GM10847 (cell line): ENCODE data around the gene S1PR3.

Experiments
- POLR2A ChIP-seq: IDR thresholded peaks from 2 replicates; pipeline ENCODE4 v1.6.1; 2011; ENCODE audit not compliant: insufficient read length; ENCODE audit errors: extremely low read depth

Gene S1PR3

GRCh38 chr9:88979021-88979420 is 12.2 kb upstream of the S1PR3 start:
- no peak for TF ChIP-seq POLR2A

DNA sequence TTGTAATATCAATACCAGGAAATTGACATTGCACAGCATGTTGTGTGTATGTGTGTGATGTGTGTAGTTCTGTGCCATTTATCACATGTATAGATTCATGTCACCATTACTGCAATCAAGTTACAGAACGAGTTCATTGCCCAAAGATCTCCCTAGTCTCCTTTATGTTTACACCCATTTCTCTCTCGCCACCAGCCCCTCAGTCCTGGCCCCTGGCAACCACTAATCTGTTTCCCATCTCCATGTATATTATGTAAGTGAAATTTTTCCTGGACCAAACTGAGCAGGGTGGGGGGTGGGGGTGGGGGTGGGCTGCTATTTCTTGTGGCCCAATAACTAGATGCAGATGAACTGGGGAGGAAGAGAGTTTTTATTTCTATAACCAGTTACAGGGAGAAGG is 11.5 kb upstream of the S1PR3 start:
- TF ChIP-seq POLR2A: no peak

GRCh38 chr9:88980740-88981203 is 10.5 kb upstream of the S1PR3 start:
- TF ChIP-seq POLR2A: no peak

DNA sequence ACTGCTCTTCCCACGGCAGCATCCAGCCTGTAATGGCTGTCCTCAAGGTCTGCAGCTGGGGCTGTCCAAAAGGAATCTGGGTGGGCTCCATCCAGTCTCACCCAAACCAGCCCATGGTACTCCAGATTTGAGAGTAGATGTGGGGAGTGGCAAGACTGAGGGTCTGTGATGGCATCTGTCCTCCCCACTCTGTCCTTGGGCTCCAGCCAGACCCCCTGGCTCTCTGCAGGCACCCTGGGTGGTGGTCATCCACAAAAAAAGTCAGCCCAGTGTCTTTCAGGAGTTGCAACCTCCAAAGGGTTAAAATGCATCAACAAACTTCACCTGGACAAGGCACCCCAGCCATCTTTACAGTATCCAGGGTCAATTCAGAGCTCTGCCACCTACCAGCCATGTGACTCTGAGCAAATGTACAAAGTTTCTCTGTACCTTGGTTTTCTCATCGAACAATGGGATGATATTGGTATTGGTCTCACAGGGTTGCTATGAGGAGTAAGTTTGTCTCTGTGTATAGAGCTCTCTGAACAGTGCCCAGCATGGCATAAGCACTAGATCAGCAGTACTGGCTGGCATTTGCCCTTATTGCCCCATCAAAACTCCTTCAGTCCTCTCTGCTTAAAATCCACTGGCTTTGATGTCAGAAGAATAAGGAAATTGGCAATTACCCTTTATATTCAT is 7.3 kb upstream of the S1PR3 start:
- TF ChIP-seq POLR2A: no peak

GRCh38 chr9:88984543-88984883 is 6.8 kb upstream of the S1PR3 start:
- no peak for TF ChIP-seq POLR2A

- no peak for TF ChIP-seq POLR2A
Observed at GRCh38 chr9:88985616-88986015, 5.7 kb upstream of the S1PR3 start.

DNA sequence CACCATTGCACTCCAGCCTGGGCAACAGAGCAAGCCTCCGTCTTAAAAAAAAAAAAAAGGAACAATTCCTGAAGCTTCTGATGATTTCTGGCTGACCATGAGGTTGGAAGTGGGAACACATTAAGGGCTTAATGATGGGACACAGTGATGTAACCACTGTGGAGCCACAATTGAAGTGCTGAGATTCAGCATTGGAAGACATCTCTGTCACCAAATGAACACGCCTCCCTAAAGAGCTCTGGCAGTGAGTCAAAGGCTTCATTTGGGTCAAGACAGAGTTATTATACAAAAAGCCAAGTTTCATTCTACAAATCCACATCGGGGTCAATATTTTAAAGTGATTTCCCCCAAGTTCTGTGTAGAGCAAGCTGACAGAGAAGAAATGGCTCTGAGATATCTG is 4.5 kb upstream of the S1PR3 start:
- TF ChIP-seq POLR2A: no peak

DNA sequence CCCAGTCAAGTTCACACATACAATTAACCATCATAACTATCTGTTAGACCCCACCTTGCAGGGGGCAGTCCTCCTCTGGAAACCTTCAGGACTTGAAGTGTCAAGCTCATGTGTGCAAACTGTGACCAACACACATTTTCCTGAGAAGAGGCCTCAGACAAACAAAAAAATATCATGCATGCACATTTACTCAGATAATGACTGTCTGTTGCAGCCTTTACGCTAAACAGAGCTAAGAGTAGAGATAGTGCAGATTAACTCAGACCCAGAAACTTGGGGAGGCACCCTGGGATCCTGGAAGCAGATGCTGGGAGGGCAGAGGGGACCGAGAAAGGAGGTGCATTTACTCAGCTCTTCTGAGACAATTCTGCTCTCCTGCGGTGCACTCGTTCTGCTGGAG is 3.6 kb upstream of the S1PR3 start:
- no peak for TF ChIP-seq POLR2A

- TF ChIP-seq POLR2A: no peak
Observed at GRCh38 chr9:88988796-88989641, 2.2 kb upstream of the S1PR3 start.

DNA sequence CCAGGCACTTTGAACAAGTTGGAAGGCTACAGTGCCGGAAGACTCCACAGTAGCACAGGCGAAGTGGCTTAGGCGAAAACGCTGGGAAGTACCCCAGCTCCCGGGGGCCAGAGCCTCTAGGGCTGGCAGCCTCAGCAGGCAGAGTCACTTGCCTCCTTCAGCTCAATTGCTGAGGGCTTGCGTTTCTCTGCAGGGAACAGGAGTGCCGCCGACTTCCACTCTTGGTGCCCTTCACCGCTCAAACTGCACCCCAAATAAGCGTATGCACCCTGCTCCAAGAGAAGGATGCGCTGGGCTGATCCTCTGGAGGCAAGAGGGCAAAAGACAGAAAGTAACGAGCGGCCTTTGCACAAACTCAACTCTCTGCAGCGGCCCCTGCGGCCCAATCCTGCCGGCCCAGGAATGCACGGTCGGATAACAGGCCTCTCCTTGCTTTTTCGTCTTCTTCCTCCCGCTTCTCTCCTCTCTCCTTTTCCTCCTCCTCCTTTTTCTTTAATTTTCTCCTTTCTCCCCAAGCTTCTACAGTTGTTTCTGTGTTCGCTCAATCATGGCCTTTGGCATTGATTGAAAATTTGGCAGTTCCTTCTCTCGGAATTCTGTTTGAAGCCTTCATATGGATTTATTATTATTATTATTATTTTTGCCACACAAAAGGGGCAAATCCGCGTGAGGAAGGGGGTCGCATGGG is 1.1 kb upstream of the S1PR3 start:
- no peak for TF ChIP-seq POLR2A

DNA sequence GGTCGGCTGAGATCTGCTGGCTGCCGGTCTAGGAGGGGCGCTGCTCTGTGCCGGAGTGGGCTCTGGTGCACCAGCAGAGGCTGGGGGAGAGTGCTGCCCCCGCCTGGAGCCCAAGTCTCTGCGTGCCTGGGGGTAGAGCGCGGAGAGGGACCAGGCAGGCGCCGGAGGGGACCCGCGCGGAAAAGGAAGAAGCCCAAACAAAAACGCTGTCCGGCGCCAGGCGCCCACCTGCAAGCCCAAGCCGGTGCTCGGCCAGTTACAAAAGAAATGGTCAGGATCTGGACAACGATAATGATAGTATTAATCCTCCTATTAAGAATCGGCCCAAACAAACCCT is 571 bp upstream of the S1PR3 start:
- TF ChIP-seq POLR2A: no peak

- TF ChIP-seq POLR2A: no peak
Observed at GRCh38 chr9:88992556-88992955, 1.3 kb downstream of the S1PR3 start.

DNA sequence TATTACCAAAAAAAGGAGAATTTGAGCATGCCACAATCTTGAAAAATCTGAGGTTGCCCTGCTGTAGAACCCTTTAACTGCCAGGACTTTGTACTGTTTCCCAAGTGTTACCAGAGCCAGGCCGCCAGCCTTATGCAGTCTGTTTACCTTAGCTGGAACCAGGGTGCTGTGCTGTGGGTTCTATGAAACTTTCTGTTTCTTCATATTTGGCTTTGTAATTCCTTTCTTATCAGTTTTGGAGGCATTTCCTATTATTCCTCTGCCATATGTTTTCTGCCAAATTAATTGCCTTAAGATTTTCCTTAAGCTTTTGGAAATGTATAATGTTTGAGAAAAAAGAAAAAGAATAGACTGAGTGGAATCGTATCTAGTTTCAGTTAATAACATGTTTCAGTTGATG is 2.1 kb downstream of the S1PR3 start:
- no peak for TF ChIP-seq POLR2A

GRCh38 chr9:88993871-88994460 is 2.7 kb downstream of the S1PR3 start:
- no peak for TF ChIP-seq POLR2A

- TF ChIP-seq POLR2A: no peak
Observed at GRCh38 chr9:88994469-88995199, 3.4 kb downstream of the S1PR3 start.
